ENCODE data around the gene ALDH18A1. TPM values are rescaled to one million over a fixed set of nuclear protein-coding genes. Genes with fewer than 3 reads are reported as not detected.

Gene ALDH18A1
- total RNA-seq, 1 experiment from 2014 or later: 87.6 TPM

DNA sequence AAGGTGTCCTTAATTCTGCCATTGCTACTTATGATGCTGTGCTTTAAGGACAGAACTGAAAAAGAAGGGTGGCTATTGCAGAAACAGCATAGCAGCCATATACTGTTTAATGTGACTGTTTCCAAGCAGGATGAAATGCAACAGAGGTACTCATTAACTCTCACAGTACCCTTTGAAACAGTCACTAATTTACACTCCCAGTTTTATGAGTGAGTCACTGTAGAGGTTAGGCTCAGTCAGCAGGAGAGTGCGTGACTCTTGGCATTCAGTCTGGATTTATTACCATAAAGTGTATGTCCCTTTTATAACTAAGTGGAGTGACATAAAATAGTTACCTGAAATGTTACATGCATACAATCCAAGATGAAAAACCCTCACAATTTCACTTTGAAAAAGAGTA, 27.7 kb downstream of the ALDH18A1 start:
- no peak overlapping the region for H3K4me2 ChIP-seq (ENCODE audit: low read length)
- no peak overlapping the region for H3K27ac ChIP-seq (ENCODE audit: low read depth, low read length)
- BruUV-seq (replicated peaks): no TSS peak
- H3K9ac ChIP-seq (ENCODE audit: low read length): no peak overlapping the region
- no peak overlapping the region for H2AFZ ChIP-seq (ENCODE audit: low read depth, low read length, poor library complexity, severe bottlenecking)
- ATAC-seq (no peak), DNase-seq (ENCODE audit: low read depth, low spot score) (no peak)
- TF ChIP-seq EZH2 (IDR thresholded peaks at IDR 0.05): no peak
- TF ChIP-seq, protein P1, sequence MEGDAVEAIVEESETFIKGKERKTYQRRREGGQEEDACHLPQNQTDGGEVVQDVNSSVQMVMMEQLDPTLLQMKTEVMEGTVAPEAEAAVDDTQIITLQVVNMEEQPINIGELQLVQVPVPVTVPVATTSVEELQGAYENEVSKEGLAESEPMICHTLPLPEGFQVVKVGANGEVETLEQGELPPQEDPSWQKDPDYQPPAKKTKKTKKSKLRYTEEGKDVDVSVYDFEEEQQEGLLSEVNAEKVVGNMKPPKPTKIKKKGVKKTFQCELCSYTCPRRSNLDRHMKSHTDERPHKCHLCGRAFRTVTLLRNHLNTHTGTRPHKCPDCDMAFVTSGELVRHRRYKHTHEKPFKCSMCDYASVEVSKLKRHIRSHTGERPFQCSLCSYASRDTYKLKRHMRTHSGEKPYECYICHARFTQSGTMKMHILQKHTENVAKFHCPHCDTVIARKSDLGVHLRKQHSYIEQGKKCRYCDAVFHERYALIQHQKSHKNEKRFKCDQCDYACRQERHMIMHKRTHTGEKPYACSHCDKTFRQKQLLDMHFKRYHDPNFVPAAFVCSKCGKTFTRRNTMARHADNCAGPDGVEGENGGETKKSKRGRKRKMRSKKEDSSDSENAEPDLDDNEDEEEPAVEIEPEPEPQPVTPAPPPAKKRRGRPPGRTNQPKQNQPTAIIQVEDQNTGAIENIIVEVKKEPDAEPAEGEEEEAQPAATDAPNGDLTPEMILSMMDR (IDR thresholded peaks at IDR 0.05 in 2 of 3, conservative IDR thresholded peaks at IDR 0.05 in 1 of 3; ENCODE audit: borderline replicate concordance in 1 of 3, insufficient read depth in 1 of 3, low read depth in 2 of 3, low read length in 2 of 3): no peak
- ChIA-PET CTCF (no interaction called here), POLR2A (no interaction called here), RAD21 (ENCODE audit: low non-redundant PET in 1 of 2, low total read pairs in 2 of 2, uncharacterized antibody in 2 of 2, unreplicated experiment in 2 of 2) (no interaction called here)
- intact Hi-C loops (cut with micrococcal nuclease): loop anchor here (10.0 kb wide), 1 partner anchor 216 kb away; no protein-coding TSS in a partner anchor
- no peaks in the 10 kb centered on the region for H4K20me1 ChIP-seq (ENCODE audit: insufficient read depth)
- H3K36me3 ChIP-seq (ENCODE audit: control insufficient read depth in 1 of 2, insufficient read depth in 2 of 2, low read length in 2 of 2): peaks cover 30 to 55% of the 10 kb centered on the region in 2 experiments; a peak in 3 of 4 replicates
- H3K4me3 ChIP-seq (replicated peaks in 1 of 2; ENCODE audit: low read depth in 1 of 2, low read length in 2 of 2): no peak overlapping the region
- H3K4me1 ChIP-seq (ENCODE audit: control insufficient read depth in 1 of 2, insufficient read depth in 2 of 2, low read length in 2 of 2): no peaks in the 10 kb centered on the region
- no peaks in the 10 kb centered on the region for H3K27me3 ChIP-seq (ENCODE audit: insufficient read depth, low read length)
- no peaks in the 10 kb centered on the region for H3K9me3 ChIP-seq (ENCODE audit: control insufficient read depth in 1 of 2, insufficient read depth in 1 of 2, low read depth in 1 of 2, low read length in 2 of 2)
- H3K9me2 ChIP-seq (ENCODE audit: insufficient read depth): no peaks in the 10 kb centered on the region
- no peaks in the 10 kb centered on the region for H3K79me2 ChIP-seq (ENCODE audit: insufficient read depth, low read length)

DNA sequence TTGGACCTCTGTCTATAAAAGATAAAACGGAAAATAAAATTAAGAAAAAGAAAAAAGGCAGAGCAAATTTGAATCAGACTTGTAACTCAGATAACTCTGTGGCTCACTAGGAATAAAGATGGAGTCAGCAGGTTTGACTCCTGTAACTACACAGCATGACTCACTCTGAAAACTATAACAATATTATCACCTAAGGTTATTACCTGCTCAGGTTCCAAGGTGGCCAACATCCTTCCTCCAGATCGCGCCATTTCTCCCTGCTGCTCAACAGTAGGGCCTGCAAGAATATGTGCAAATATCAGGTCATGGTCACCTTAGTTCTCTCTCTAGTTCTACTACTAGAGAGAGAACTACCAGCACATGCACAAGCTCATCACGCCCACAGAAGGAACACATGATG, 30.0 kb downstream of the ALDH18A1 start:
- Histone ChIP-seq H3K4me1 (ENCODE audit: control insufficient read depth in 1 of 2, insufficient read depth in 2 of 2, low read length in 2 of 2) (no peaks in the 10 kb centered on the region), H3K27me3 (ENCODE audit: insufficient read depth, low read length) (no peaks in the 10 kb centered on the region), H3K4me3 (replicated peaks in 1 of 2; ENCODE audit: low read depth in 1 of 2, low read length in 2 of 2) (no peak overlapping the region), H2AFZ (ENCODE audit: low read depth, low read length, poor library complexity, severe bottlenecking) (no peak overlapping the region), H3K4me2 (ENCODE audit: low read length) (no peak overlapping the region), H3K27ac (ENCODE audit: low read depth, low read length) (no peak overlapping the region), H3K36me3 (ENCODE audit: control insufficient read depth in 1 of 2, insufficient read depth in 2 of 2, low read length in 2 of 2) (peaks cover 26 to 39% of the 10 kb centered on the region in 2 experiments; a peak in 3 of 4 replicates), H4K20me1 (ENCODE audit: insufficient read depth) (no peaks in the 10 kb centered on the region), H3K9me3 (ENCODE audit: control insufficient read depth in 1 of 2, insufficient read depth in 1 of 2, low read depth in 1 of 2, low read length in 2 of 2) (no peaks in the 10 kb centered on the region), H3K9ac (ENCODE audit: low read length) (no peak overlapping the region), H3K79me2 (ENCODE audit: insufficient read depth, low read length) (no peaks in the 10 kb centered on the region), H3K9me2 (ENCODE audit: insufficient read depth) (no peaks in the 10 kb centered on the region)
- no peak for ATAC-seq
- DNase-seq (ENCODE audit: low read depth, low spot score): no peak
- ChIA-PET RAD21 (ENCODE audit: low non-redundant PET in 1 of 2, low total read pairs in 2 of 2, uncharacterized antibody in 2 of 2, unreplicated experiment in 2 of 2) (no interaction called here), POLR2A (no interaction called here), CTCF (no interaction called here)
- TF ChIP-seq ELF1 (IDR thresholded peaks at IDR 0.05; ENCODE audit: borderline replicate concordance, low read depth): no peak
- no peak for TF ChIP-seq EGR1 (IDR thresholded peaks at IDR 0.05; ENCODE audit: low read depth)
- TF ChIP-seq SP1 (IDR thresholded peaks at IDR 0.05; ENCODE audit: low read depth): no peak
- TF ChIP-seq SIN3A (IDR thresholded peaks at IDR 0.05; ENCODE audit: low read depth): no peak
- no peak for TF ChIP-seq EZH2phosphoT487 (IDR thresholded peaks at IDR 0.05; ENCODE audit: borderline replicate concordance)
- TF ChIP-seq, protein P2, sequence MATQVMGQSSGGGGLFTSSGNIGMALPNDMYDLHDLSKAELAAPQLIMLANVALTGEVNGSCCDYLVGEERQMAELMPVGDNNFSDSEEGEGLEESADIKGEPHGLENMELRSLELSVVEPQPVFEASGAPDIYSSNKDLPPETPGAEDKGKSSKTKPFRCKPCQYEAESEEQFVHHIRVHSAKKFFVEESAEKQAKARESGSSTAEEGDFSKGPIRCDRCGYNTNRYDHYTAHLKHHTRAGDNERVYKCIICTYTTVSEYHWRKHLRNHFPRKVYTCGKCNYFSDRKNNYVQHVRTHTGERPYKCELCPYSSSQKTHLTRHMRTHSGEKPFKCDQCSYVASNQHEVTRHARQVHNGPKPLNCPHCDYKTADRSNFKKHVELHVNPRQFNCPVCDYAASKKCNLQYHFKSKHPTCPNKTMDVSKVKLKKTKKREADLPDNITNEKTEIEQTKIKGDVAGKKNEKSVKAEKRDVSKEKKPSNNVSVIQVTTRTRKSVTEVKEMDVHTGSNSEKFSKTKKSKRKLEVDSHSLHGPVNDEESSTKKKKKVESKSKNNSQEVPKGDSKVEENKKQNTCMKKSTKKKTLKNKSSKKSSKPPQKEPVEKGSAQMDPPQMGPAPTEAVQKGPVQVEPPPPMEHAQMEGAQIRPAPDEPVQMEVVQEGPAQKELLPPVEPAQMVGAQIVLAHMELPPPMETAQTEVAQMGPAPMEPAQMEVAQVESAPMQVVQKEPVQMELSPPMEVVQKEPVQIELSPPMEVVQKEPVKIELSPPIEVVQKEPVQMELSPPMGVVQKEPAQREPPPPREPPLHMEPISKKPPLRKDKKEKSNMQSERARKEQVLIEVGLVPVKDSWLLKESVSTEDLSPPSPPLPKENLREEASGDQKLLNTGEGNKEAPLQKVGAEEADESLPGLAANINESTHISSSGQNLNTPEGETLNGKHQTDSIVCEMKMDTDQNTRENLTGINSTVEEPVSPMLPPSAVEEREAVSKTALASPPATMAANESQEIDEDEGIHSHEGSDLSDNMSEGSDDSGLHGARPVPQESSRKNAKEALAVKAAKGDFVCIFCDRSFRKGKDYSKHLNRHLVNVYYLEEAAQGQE (IDR thresholded peaks at IDR 0.05; ENCODE audit: low read depth): no peak
- TF ChIP-seq, protein P3, sequence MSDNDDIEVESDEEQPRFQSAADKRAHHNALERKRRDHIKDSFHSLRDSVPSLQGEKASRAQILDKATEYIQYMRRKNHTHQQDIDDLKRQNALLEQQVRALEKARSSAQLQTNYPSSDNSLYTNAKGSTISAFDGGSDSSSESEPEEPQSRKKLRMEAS (IDR thresholded peaks at IDR 0.05): no peak
- no peak for TF ChIP-seq JUND (IDR thresholded peaks at IDR 0.05)
- TF ChIP-seq ZNF274 (IDR thresholded peaks at IDR 0.05; ENCODE audit: low read depth, low read length): no peak
- no peak for TF ChIP-seq EZH2 (IDR thresholded peaks at IDR 0.05)
- TF ChIP-seq RAD21 (IDR thresholded peaks at IDR 0.05; ENCODE audit: low read depth): no peak
- BruUV-seq (replicated peaks): no TSS peak
- intact Hi-C loops (cut with micrococcal nuclease): loop anchor here (10.0 kb wide), 1 partner anchor 218 kb away; no protein-coding TSS in a partner anchor
